B cell (primary cell): ENCODE measurements around the gene TGFBR3. TPM values are rescaled to one million over a fixed set of nuclear protein-coding genes. Genes with fewer than 3 reads are reported as not detected.

Experiments
- ATAC-seq: fragments of 200-7000 bp; cut with Tn5 transposase; one replicate; pipeline ENCODE4 v1.10.0; 2021; ENCODE audit warnings: low read depth, mild to moderate bottlenecking, moderate number of reproducible peaks, moderate library complexity
- CTCF ChIA-PET: fragments of 350-600 bp; sonication (Branson Sonifier 250); formaldehyde crosslinking; loops from one replicate; lab custom pipeline; 2021; ENCODE audit warnings: antibody characterized with exemption, inconsistent platforms; lab: Charles Lee
- POLR2A ChIA-PET: fragments of 350-600 bp; sonication (Branson Sonifier 250); formaldehyde crosslinking; loops from one replicate; lab custom pipeline; 2021; ENCODE audit warnings: antibody characterized with exemption; lab: Charles Lee
- DNase-seq: peaks from one replicate; pipeline ENCODE4 v3.0.0; 2013
- H2AFZ ChIP-seq: 2 replicates; pipeline ENCODE4 v1.6.1; 2012; ENCODE audit warnings: mild to moderate bottlenecking, low read depth, low read length; ENCODE audit not compliant: insufficient read depth, poor library complexity, severe bottlenecking
- H3K27ac ChIP-seq, 2 donors: 1 replicate in 1 of 2; 2 replicates in 1 of 2; pipeline ENCODE4 v1.5.1; 2012 to 2013; ENCODE audit warnings: low read length in 2 of 2, mild to moderate bottlenecking in 2 of 2, moderate library complexity in 1 of 2
- H3K27me3 ChIP-seq, 4 experiments: fragments of 200-600 bp in 1 of 4; sonication (generic) in 1 of 4; replicated peaks in 1 of 4; 1 replicate in 2 of 4; 2 replicates in 2 of 4; pipeline versions ENCODE4 v1.6.1 to v1.7.0; 2013 to 2016; ENCODE audit warnings: low read length in 3 of 4, mild to moderate bottlenecking in 2 of 4, mixed read lengths in 1 of 4, moderate library complexity in 1 of 4; ENCODE audit not compliant: insufficient read depth in 4 of 4, control insufficient read depth in 3 of 4; ENCODE audit errors: control extremely low read depth in 1 of 4
- H3K36me3 ChIP-seq, 2 experiments: replicated peaks in 1 of 2; 1 replicate in 1 of 2; 2 replicates in 1 of 2; pipeline versions ENCODE4 v1.6.1 to v1.7.1; 2013; ENCODE audit warnings: low read length in 1 of 2; ENCODE audit not compliant: insufficient read depth in 2 of 2, control insufficient read depth in 1 of 2; ENCODE audit errors: control extremely low read depth in 1 of 2, extremely low read depth in 1 of 2
- H3K4me1 ChIP-seq, 2 donors: fragments of 200-600 bp in 1 of 2; sonication (generic) in 1 of 2; 1 replicate in 1 of 2; 2 replicates in 1 of 2; pipeline versions ENCODE4 v1.5.1 to v1.6.1; 2013 to 2017; ENCODE audit warnings: low read length in 2 of 2; ENCODE audit not compliant: control insufficient read depth in 2 of 2, insufficient read depth in 2 of 2
- H3K4me2 ChIP-seq: replicated peaks from 2 replicates; pipeline ENCODE3; 2012; ENCODE audit warnings: mild to moderate bottlenecking, low read depth, low read length; ENCODE audit not compliant: poor library complexity, severe bottlenecking
- H3K4me3 ChIP-seq, 5 experiments: fragments of 200-600 bp in 1 of 5; sonication (generic) in 1 of 5; 1 replicate in 3 of 5; 2 replicates in 2 of 5; pipeline versions ENCODE4 v1.5.1 to v1.7.0; 2011 to 2016; ENCODE audit warnings: low read length in 4 of 5, mild to moderate bottlenecking in 4 of 5, low read depth in 2 of 5, control low read depth in 1 of 5, moderate library complexity in 1 of 5; ENCODE audit not compliant: insufficient read depth in 1 of 5; ENCODE audit errors: control extremely low read depth in 1 of 5, extremely low read depth in 1 of 5
- H3K79me2 ChIP-seq: fragments of 200-600 bp; sonication (generic); one replicate; pipeline ENCODE4 v1.6.0; 2016; ENCODE audit warnings: low read length; ENCODE audit not compliant: control insufficient read depth, insufficient read depth
- H3K9ac ChIP-seq: fragments of 200-600 bp; sonication (generic); 2 replicates; pipeline ENCODE4 v1.6.1; 2017; ENCODE audit warnings: mild to moderate bottlenecking, low read length, moderate library complexity
- H3K9me3 ChIP-seq, 3 donors: one replicate each; pipeline versions ENCODE4 v1.6.1 to v1.7.1; 2013; ENCODE audit warnings: low read length in 2 of 3; ENCODE audit not compliant: control insufficient read depth in 2 of 3, insufficient read depth in 1 of 3; ENCODE audit errors: control extremely low read depth in 1 of 3
- H4K20me1 ChIP-seq: 2 replicates; pipeline ENCODE4 v1.6.0; 2012; ENCODE audit warnings: mild to moderate bottlenecking, low read length; ENCODE audit not compliant: insufficient read depth, control insufficient read depth, poor library complexity, severe bottlenecking
- H3K27ac Mint-ChIP-seq: one replicate; pipeline ENCODE4 v1.8.0; 2021; ENCODE audit warnings: mixed read lengths
- H3K27me3 Mint-ChIP-seq: one replicate; pipeline ENCODE4 v1.8.0; 2021; ENCODE audit warnings: mixed read lengths
- H3K4me1 Mint-ChIP-seq: one replicate; pipeline ENCODE4 v1.8.0; 2021; ENCODE audit warnings: mixed read lengths
- H3K4me3 Mint-ChIP-seq: one replicate; pipeline ENCODE4 v1.8.0; 2021; ENCODE audit warnings: mixed read lengths
- H3K9me3 Mint-ChIP-seq: one replicate; pipeline ENCODE4 v1.8.0; 2022; ENCODE audit warnings: mixed read lengths; ENCODE audit not compliant: insufficient read depth
- EZH2 ChIP-seq: IDR thresholded peaks from 2 replicates; pipeline ENCODE4 v1.6.1; 2012; ENCODE audit warnings: borderline replicate concordance, low read depth, mild to moderate bottlenecking, moderate library complexity, low read length; ENCODE audit not compliant: insufficient read depth, poor library complexity, severe bottlenecking
- WGBS: methylation state at CpG from one replicate; pipeline ENCODE4 v1.1.5; 2013; ENCODE audit warnings: missing lambda C conversion rate; ENCODE audit not compliant: insufficient coverage; 5-methylcytosine and 5-hydroxymethylcytosine counted together
- intact Hi-C: fragments of 100-400 bp; cut with micrococcal nuclease; formaldehyde crosslinking; loops from one replicate; pipeline ENCODE4 v1.10.0; 2022
- polyA plus RNA-seq: library from polyadenylated mRNA; depleted of rRNA; stranded (reverse); fragments of >200 nt; gene quantifications from 2 replicates; pipeline ENCODE4 v1.2.3, GENCODE V29; 2012
- total RNA-seq, 2 donors: library from RNA; stranded (reverse); fragments of 120-200 nt in 1 of 2; gene quantifications; 1 replicate in 1 of 2; 2 replicates in 1 of 2; pipeline versions ENCODE4 v1.2.3 to v1.2.4, GENCODE V29; 2013 to 2022
- TF ChIP-seq, protein P1 (sequence below): fragments of 200-600 bp; IDR thresholded peaks from one replicate; pipeline ENCODE4 v1.8.0; 2022; ENCODE audit warnings: antibody characterized with exemption, mild to moderate bottlenecking

The TGFBR3 gene
- total and polyA plus RNA-seq, 2 donors (not counting 1 experiment from before 2014, with no cell fraction given), result 0.10 to 0.12 TPM

DNA sequence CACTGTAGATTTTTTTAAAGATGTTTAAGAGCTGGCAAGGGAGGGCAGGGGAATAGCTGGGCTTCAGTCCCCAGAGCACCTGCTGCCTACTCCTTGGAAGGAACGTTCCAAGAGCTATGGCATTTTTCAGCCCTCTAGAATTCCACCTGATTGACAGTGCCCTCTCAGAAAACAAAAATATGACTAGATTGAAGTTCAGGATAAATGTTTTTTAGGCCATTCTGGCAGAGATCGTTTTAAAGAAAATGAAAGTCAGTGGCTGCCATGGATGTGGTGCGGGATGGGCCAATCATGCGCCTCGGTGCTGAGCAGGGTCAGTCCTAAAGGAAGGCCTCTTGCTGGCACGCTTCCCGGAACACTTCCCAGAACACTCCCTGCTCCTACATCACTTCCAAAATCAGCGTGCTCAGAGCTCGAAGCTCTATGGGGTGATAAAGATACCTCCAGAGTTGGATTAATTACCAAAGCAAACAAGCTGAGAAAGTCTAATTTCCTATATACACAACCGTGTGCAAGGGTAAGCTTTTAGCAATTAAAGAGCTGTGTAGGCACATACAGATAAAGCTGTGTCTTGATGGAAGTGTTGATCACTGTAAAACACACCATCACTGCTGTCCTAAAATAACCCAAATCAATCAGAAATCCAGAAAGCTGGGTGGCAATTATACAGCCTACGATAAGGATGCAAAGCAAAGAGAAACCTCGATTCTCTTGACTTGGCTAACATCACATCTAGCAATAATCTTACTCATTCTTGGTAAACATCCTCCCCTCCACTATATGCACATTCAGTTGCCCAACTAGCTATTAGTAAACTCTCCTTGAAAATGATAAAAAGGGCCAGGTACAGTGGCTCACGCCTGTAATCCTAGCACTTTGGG, 34.6 kb downstream of the TGFBR3 start:
- CTCF ChIA-PET, result no interaction called here
- H3K4me2 ChIP-seq, result no peak overlapping the region

DNA sequence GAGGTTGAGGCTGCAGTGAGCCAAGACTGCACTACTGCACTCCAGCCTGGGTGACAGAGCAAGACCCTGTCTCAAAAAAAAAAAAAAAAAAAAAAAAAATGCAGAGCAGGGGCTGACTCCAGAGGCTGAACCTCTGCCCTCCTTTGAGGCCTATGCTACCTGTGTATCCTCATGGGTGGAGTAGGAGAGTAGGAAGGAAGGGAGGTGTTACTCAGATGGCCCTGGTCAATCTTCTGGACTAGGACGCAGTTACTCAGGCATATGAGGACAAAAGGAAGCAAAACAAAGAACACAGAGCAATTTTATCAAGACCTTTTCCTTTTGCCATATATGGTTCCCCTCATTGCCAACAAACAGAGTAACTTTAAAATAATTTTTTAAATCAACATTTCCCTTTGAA, 35.2 kb downstream of the TGFBR3 start:
- TF ChIP-seq, protein P1, sequence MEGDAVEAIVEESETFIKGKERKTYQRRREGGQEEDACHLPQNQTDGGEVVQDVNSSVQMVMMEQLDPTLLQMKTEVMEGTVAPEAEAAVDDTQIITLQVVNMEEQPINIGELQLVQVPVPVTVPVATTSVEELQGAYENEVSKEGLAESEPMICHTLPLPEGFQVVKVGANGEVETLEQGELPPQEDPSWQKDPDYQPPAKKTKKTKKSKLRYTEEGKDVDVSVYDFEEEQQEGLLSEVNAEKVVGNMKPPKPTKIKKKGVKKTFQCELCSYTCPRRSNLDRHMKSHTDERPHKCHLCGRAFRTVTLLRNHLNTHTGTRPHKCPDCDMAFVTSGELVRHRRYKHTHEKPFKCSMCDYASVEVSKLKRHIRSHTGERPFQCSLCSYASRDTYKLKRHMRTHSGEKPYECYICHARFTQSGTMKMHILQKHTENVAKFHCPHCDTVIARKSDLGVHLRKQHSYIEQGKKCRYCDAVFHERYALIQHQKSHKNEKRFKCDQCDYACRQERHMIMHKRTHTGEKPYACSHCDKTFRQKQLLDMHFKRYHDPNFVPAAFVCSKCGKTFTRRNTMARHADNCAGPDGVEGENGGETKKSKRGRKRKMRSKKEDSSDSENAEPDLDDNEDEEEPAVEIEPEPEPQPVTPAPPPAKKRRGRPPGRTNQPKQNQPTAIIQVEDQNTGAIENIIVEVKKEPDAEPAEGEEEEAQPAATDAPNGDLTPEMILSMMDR, result no peak
- TF ChIP-seq EZH2, result no peak
- Histone ChIP-seq H3K27ac (no peak overlapping the region), H3K9ac (no peak overlapping the region), H3K9me3 (peaks cover 0 to 5% (median 0%) of the 10 kb centered on the region in 3 donors), H3K27me3 (no peaks in the 10 kb centered on the region), H3K36me3 (no peaks in the 10 kb centered on the region), H3K4me2 (no peak overlapping the region), H4K20me1 (no peaks in the 10 kb centered on the region), H3K79me2 (no peaks in the 10 kb centered on the region), H2AFZ (no peak overlapping the region), H3K4me3 (no peak overlapping the region), H3K4me1 (no peaks in the 10 kb centered on the region)
- ChIA-PET POLR2A (no interaction called here), CTCF (no interaction called here)
- no CpG with 5 or more reads among the region's 1 CpG for WGBS
- H3K4me3 Mint-ChIP-seq, result no peak overlapping the region
- intact Hi-C loops, result no loop called here
- H3K27ac Mint-ChIP-seq, result no peak overlapping the region
- H3K4me1 Mint-ChIP-seq, result no peaks in the 10 kb centered on the region
- no peaks in the 10 kb centered on the region for H3K9me3 Mint-ChIP-seq
- ATAC-seq (no peak), DNase-seq (no peak)
- peaks cover 9% of the 10 kb centered on the region for H3K27me3 Mint-ChIP-seq

More for the DNA sequence above, 34.6 kb downstream of the TGFBR3 start:
- no peaks in the 10 kb centered on the region for H3K9me3 Mint-ChIP-seq
- no peak overlapping the region for H3K27ac ChIP-seq
- no peaks in the 10 kb centered on the region for H3K36me3 ChIP-seq
- no peaks in the 10 kb centered on the region for H3K4me1 ChIP-seq
- intact Hi-C loops, result no loop called here
- ATAC-seq (no peak), DNase-seq (no peak)
- TF ChIP-seq, protein P1, result no peak
- TF ChIP-seq EZH2, result no peak
- H3K27ac Mint-ChIP-seq, result no peak overlapping the region
- WGBS, result 89% methylated on average over 5 of the region's 13 CpGs
- H3K4me1 Mint-ChIP-seq, result no peaks in the 10 kb centered on the region
- no peaks in the 10 kb centered on the region for H3K79me2 ChIP-seq
- H3K9ac ChIP-seq, result no peak overlapping the region
- POLR2A ChIA-PET, result no interaction called here
- H3K4me3 ChIP-seq, result no peak overlapping the region
- peaks cover 9% of the 10 kb centered on the region for H3K27me3 Mint-ChIP-seq
- peaks cover 0 to 5% (median 0%) of the 10 kb centered on the region in 3 donors for H3K9me3 ChIP-seq
- H3K27me3 ChIP-seq, result no peaks in the 10 kb centered on the region
- no peak overlapping the region for H3K4me3 Mint-ChIP-seq
- H4K20me1 ChIP-seq, result no peaks in the 10 kb centered on the region
- no peak overlapping the region for H2AFZ ChIP-seq
